ENCODE measurements around the gene CCDC30.
"Not testable (repeated sequence)": the region's sequence is repeated elsewhere in the genome, so short reads cannot be mapped to it uniquely, and the experiment has no call there.

The CCDC30 gene

GRCh38 chr1:42567038-42567437 is 104.0 kb downstream of the CCDC30 start:
- no peak overlapping the region for H3K4me3 ChIP-seq (ENCODE audit: low read length)
- H3K9me3 ChIP-seq (ENCODE audit: control insufficient read depth, insufficient read depth, low read length), result no peaks in the 10 kb centered on the region
- H3K27me3 ChIP-seq (ENCODE audit: control insufficient read depth, insufficient read depth, low read length), result no peaks in the 10 kb centered on the region
- H3K36me3 ChIP-seq (ENCODE audit: control insufficient read depth, insufficient read depth, low read length), result no peaks in the 10 kb centered on the region
- no peak overlapping the region for H3K27ac ChIP-seq (ENCODE audit: low read length)
- DNase-seq (ENCODE audit: low read depth, low spot score), result no peak
- H3K4me1 ChIP-seq (ENCODE audit: control insufficient read depth, insufficient read depth, low read length), result no peaks in the 10 kb centered on the region

- Histone ChIP-seq H3K4me3 (ENCODE audit: low read length) (no peak overlapping the region), H3K9me3 (ENCODE audit: control insufficient read depth, insufficient read depth, low read length) (no peaks in the 10 kb centered on the region), H3K4me1 (ENCODE audit: control insufficient read depth, insufficient read depth, low read length) (no peaks in the 10 kb centered on the region), H3K27me3 (ENCODE audit: control insufficient read depth, insufficient read depth, low read length) (no peaks in the 10 kb centered on the region), H3K36me3 (ENCODE audit: control insufficient read depth, insufficient read depth, low read length) (no peaks in the 10 kb centered on the region), H3K27ac (ENCODE audit: low read length) (no peak overlapping the region)
- no CpG with 5 or more reads among the region's 1 CpG for WGBS (ENCODE audit: insufficient coverage, insufficient read length)
- no peak for DNase-seq (ENCODE audit: low read depth, low spot score)
Observed at GRCh38 chr1:42576935-42577334, 113.8 kb downstream of the CCDC30 start.

- Histone ChIP-seq H3K9me3 (ENCODE audit: control insufficient read depth, insufficient read depth, low read length) (no peaks in the 10 kb centered on the region; the same call in none of the 2 replicates), H3K4me1 (ENCODE audit: control insufficient read depth, insufficient read depth, low read length) (no peaks in the 10 kb centered on the region), H3K4me3 (ENCODE audit: low read length) (no peak overlapping the region), H3K27me3 (ENCODE audit: control insufficient read depth, insufficient read depth, low read length) (no peaks in the 10 kb centered on the region), H3K27ac (ENCODE audit: low read length) (no peak overlapping the region), H3K36me3 (ENCODE audit: control insufficient read depth, insufficient read depth, low read length) (no peaks in the 10 kb centered on the region)
- DNase-seq (ENCODE audit: low read depth, low spot score), result no peak
- WGBS (ENCODE audit: insufficient coverage, insufficient read length), result no CpG with 5 or more reads among the region's 3 CpGs
Observed at GRCh38 chr1:42586016-42586415, 122.9 kb downstream of the CCDC30 start.

GRCh38 chr1:42587753-42588152 is 124.7 kb downstream of the CCDC30 start:
- no CpG with 5 or more reads among the region's 2 CpGs for WGBS (ENCODE audit: insufficient coverage, insufficient read length)
- Histone ChIP-seq H3K4me1 (ENCODE audit: control insufficient read depth, insufficient read depth, low read length) (no peaks in the 10 kb centered on the region), H3K27ac (ENCODE audit: low read length) (no peak overlapping the region)

GRCh38 chr1:42592811-42593210 is 129.7 kb downstream of the CCDC30 start:
- Histone ChIP-seq H3K27ac (ENCODE audit: low read length) (no peak overlapping the region), H3K4me1 (ENCODE audit: control insufficient read depth, insufficient read depth, low read length) (no peaks in the 10 kb centered on the region), H3K4me3 (ENCODE audit: low read length) (no peak overlapping the region), H3K9me3 (ENCODE audit: control insufficient read depth, insufficient read depth, low read length) (no peaks in the 10 kb centered on the region; the same call in 1 of the 2 replicates), H3K27me3 (ENCODE audit: control insufficient read depth, insufficient read depth, low read length) (no peaks in the 10 kb centered on the region), H3K36me3 (ENCODE audit: control insufficient read depth, insufficient read depth, low read length) (no peaks in the 10 kb centered on the region)
- DNase-seq (ENCODE audit: low read depth, low spot score), result no peak
- no CpG with 5 or more reads among the region's 3 CpGs for WGBS (ENCODE audit: insufficient coverage, insufficient read length)

More at GRCh38 chr1:42587753-42588152, 124.7 kb downstream of the CCDC30 start:
- Histone ChIP-seq H3K4me3 (ENCODE audit: low read length) (no peak overlapping the region), H3K27me3 (ENCODE audit: control insufficient read depth, insufficient read depth, low read length) (no peaks in the 10 kb centered on the region), H3K9me3 (ENCODE audit: control insufficient read depth, insufficient read depth, low read length) (no peaks in the 10 kb centered on the region; the same call in none of the 2 replicates), H3K36me3 (ENCODE audit: control insufficient read depth, insufficient read depth, low read length) (no peaks in the 10 kb centered on the region)
- DNase-seq (ENCODE audit: low read depth, low spot score), result no peak

DNA sequence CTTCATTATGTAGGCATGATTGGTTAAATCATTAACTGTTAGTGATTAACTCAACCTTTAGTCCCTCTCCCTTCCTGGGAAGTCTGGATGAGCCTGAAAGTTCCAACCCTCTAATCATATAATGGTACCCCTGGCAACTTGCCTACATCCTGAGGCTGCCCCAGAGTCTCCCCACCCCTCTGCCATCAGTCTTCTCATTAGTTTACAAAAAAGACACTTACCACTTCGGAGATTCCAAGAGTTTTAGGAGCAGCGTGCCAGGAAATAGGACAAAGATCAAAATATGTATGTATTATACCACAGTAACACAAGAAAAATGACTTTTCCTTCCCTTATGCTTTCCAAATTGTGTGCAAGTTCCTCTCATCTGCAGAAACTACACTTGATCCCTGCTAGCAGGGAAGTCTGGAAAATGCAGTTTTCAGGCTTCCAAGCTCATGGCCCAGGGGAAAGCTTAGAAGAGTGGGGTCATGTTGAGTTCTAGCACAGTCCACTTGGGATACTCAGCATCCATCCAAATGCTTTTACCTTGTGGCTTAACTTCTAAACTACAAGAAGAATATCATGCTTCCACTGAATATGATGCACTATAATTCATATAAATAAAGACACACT is 130.5 kb downstream of the CCDC30 start:
- Histone ChIP-seq H3K27me3 (ENCODE audit: control insufficient read depth, insufficient read depth, low read length) (no peaks in the 10 kb centered on the region), H3K36me3 (ENCODE audit: control insufficient read depth, insufficient read depth, low read length) (no peaks in the 10 kb centered on the region), H3K9me3 (ENCODE audit: control insufficient read depth, insufficient read depth, low read length) (no peaks in the 10 kb centered on the region), H3K4me1 (ENCODE audit: control insufficient read depth, insufficient read depth, low read length) (no peaks in the 10 kb centered on the region), H3K27ac (ENCODE audit: low read length) (no peak overlapping the region), H3K4me3 (ENCODE audit: low read length) (no peak overlapping the region)
- no CpG with 5 or more reads among the region's 2 CpGs for WGBS (ENCODE audit: insufficient coverage, insufficient read length)
- no peak for DNase-seq (ENCODE audit: low read depth, low spot score)

GRCh38 chr1:42601472-42601871 is 138.4 kb downstream of the CCDC30 start:
- H3K4me3 ChIP-seq (ENCODE audit: low read length), result no peak overlapping the region
- WGBS (ENCODE audit: insufficient coverage, insufficient read length), result no CpG with 5 or more reads among the region's 2 CpGs
- no peak for DNase-seq (ENCODE audit: low read depth, low spot score)

GRCh38 chr1:42613803-42614131 is 150.7 kb downstream of the CCDC30 start:
- no peaks in the 10 kb centered on the region for H3K4me1 ChIP-seq (ENCODE audit: control insufficient read depth, insufficient read depth, low read length)
- DNase-seq (ENCODE audit: low read depth, low spot score), result no peak
- no peak overlapping the region for H3K27ac ChIP-seq (ENCODE audit: low read length)
- no peaks in the 10 kb centered on the region for H3K36me3 ChIP-seq (ENCODE audit: control insufficient read depth, insufficient read depth, low read length)
- no peak overlapping the region for H3K4me3 ChIP-seq (ENCODE audit: low read length)
- no peaks in the 10 kb centered on the region for H3K27me3 ChIP-seq (ENCODE audit: control insufficient read depth, insufficient read depth, low read length)
- H3K9me3 ChIP-seq (ENCODE audit: control insufficient read depth, insufficient read depth, low read length), result no peaks in the 10 kb centered on the region
- WGBS (ENCODE audit: insufficient coverage, insufficient read length), result no CpG with 5 or more reads among the region's 4 CpGs

More at GRCh38 chr1:42601472-42601871, 138.4 kb downstream of the CCDC30 start:
- Histone ChIP-seq H3K27me3 (ENCODE audit: control insufficient read depth, insufficient read depth, low read length) (no peaks in the 10 kb centered on the region; the same call in 1 of the 2 replicates), H3K9me3 (ENCODE audit: control insufficient read depth, insufficient read depth, low read length) (no peaks in the 10 kb centered on the region), H3K27ac (ENCODE audit: low read length) (no peak overlapping the region), H3K36me3 (ENCODE audit: control insufficient read depth, insufficient read depth, low read length) (no peaks in the 10 kb centered on the region), H3K4me1 (ENCODE audit: control insufficient read depth, insufficient read depth, low read length) (no peaks in the 10 kb centered on the region)

GRCh38 chr1:42618866-42619265 is 155.8 kb downstream of the CCDC30 start:
- Histone ChIP-seq H3K9me3 (ENCODE audit: control insufficient read depth, insufficient read depth, low read length) (no peaks in the 10 kb centered on the region), H3K36me3 (ENCODE audit: control insufficient read depth, insufficient read depth, low read length) (no peaks in the 10 kb centered on the region), H3K27ac (ENCODE audit: low read length) (no peak overlapping the region), H3K4me3 (ENCODE audit: low read length) (no peak overlapping the region), H3K4me1 (ENCODE audit: control insufficient read depth, insufficient read depth, low read length) (no peaks in the 10 kb centered on the region), H3K27me3 (ENCODE audit: control insufficient read depth, insufficient read depth, low read length) (no peaks in the 10 kb centered on the region)
- no CpG with 5 or more reads among the region's 2 CpGs for WGBS (ENCODE audit: insufficient coverage, insufficient read length)
- no peak for DNase-seq (ENCODE audit: low read depth, low spot score)

DNA sequence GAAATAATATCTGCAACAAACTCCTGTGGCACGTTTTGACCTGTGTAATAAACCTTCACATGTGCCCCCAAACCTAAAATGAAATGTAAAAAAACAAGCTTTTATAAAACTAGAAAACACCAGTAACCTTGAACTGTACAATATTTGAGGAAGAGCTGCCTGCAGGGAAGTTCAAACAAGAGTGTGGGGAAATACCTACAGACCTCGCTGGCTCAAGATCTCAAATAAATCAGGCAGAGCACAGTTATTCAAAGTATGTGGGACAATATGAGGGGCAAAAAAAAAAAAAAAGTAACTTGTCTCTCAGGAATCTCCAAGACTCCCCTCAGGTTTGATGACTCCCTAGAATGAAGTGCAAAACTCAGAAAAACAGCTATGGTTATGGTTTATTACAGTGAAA is 157.2 kb downstream of the CCDC30 start:
- no peaks in the 10 kb centered on the region for H3K4me1 ChIP-seq (ENCODE audit: control insufficient read depth, insufficient read depth, low read length)
- WGBS (ENCODE audit: insufficient coverage, insufficient read length), result no CpG with 5 or more reads among the region's 2 CpGs
- H3K36me3 ChIP-seq (ENCODE audit: control insufficient read depth, insufficient read depth, low read length), result no peaks in the 10 kb centered on the region
- DNase-seq (ENCODE audit: low read depth, low spot score), result no peak
- H3K27ac ChIP-seq (ENCODE audit: low read length), result no peak overlapping the region
- H3K9me3 ChIP-seq (ENCODE audit: control insufficient read depth, insufficient read depth, low read length), result no peaks in the 10 kb centered on the region
- no peak overlapping the region for H3K4me3 ChIP-seq (ENCODE audit: low read length)
- no peaks in the 10 kb centered on the region for H3K27me3 ChIP-seq (ENCODE audit: control insufficient read depth, insufficient read depth, low read length)

GRCh38 chr1:42621180-42621579 is 158.1 kb downstream of the CCDC30 start:
- H3K36me3 ChIP-seq (ENCODE audit: control insufficient read depth, insufficient read depth, low read length); DNase-seq (ENCODE audit: low read depth, low spot score); H3K4me1 ChIP-seq (ENCODE audit: control insufficient read depth, insufficient read depth, low read length); H3K27ac ChIP-seq (ENCODE audit: low read length); H3K27me3 ChIP-seq (ENCODE audit: control insufficient read depth, insufficient read depth, low read length); H3K4me3 ChIP-seq (ENCODE audit: low read length); H3K9me3 ChIP-seq (ENCODE audit: control insufficient read depth, insufficient read depth, low read length): not testable (repeated sequence)
- WGBS (ENCODE audit: insufficient coverage, insufficient read length), result no CpG with 5 or more reads among the region's 4 CpGs

Measured in iPS DF 6.9 (cell line).